ENCODE data around the gene SERPINA3.

The SERPINA3 gene

DNA sequence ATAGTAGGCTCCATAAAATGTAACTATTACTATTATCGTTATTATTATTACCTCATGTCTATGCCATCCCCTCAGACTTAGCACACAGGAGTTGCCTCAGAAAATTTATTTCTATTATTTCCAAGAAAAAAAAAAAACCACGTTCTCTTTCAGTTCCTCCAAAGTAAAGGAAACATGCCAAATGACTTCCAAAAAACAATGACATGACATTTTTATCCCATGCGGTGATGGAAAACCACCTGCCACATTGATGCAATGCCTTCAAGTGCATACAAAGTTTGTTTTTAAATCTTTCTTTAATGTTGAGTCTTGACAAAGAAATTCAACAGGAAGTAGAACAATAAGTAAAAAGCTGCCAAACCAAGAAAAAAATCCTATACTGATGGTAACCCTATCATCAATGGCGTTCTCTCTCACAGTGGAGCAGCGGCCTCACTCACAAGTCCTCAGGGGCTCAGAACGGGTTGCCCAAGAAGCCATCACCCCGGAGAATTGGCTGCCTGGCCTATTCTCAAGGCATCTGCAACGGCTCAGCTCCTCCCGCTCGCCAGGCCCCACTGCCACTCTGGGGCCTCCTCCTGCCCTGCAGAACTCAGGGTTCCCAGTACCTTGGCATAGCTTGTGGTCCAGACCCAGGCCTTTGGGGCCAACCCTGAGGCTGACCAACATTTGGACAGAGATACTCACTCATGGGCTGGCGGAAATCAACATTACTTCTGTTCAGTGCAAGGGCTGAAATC, 51.9 kb downstream of the SERPINA3 start:
- Histone ChIP-seq H3K36me3 (ENCODE audit: control insufficient read depth, low read length) (no peaks in the 10 kb centered on the region), H3K27me3 (ENCODE audit: control insufficient read depth, low read length) (peaks cover 25% of the 10 kb centered on the region), H3K4me2 (ENCODE audit: low read length) (no peak overlapping the region), H3F3A (ENCODE audit: control insufficient read depth, insufficient read depth) (no peaks in the 10 kb centered on the region), H3K4me1 (ENCODE audit: control insufficient read depth, low read length) (no peaks in the 10 kb centered on the region), H4K20me1 (ENCODE audit: control insufficient read depth, insufficient read depth, low read depth, low read length) (no peaks in the 10 kb centered on the region), H3K4me3 (ENCODE audit: low read length) (no peak overlapping the region), H3K9me2 (replicated peaks; ENCODE audit: control insufficient read depth, low read length) (no peaks in the 10 kb centered on the region), H3K27ac (ENCODE audit: low read depth, low read length) (no peak overlapping the region), H3K79me2 (ENCODE audit: control insufficient read depth, low read length) (no peaks in the 10 kb centered on the region), H3K9me3 (ENCODE audit: control insufficient read depth, insufficient read depth, low read length) (no peaks in the 10 kb centered on the region)
- no peak for TF ChIP-seq EZH2phosphoT487 (IDR thresholded peaks at IDR 0.05; ENCODE audit: borderline replicate concordance, low read length)
- TF ChIP-seq, protein P1, sequence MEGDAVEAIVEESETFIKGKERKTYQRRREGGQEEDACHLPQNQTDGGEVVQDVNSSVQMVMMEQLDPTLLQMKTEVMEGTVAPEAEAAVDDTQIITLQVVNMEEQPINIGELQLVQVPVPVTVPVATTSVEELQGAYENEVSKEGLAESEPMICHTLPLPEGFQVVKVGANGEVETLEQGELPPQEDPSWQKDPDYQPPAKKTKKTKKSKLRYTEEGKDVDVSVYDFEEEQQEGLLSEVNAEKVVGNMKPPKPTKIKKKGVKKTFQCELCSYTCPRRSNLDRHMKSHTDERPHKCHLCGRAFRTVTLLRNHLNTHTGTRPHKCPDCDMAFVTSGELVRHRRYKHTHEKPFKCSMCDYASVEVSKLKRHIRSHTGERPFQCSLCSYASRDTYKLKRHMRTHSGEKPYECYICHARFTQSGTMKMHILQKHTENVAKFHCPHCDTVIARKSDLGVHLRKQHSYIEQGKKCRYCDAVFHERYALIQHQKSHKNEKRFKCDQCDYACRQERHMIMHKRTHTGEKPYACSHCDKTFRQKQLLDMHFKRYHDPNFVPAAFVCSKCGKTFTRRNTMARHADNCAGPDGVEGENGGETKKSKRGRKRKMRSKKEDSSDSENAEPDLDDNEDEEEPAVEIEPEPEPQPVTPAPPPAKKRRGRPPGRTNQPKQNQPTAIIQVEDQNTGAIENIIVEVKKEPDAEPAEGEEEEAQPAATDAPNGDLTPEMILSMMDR (IDR thresholded peaks at IDR 0.05; ENCODE audit: low read depth, low read length, poor library complexity, severe bottlenecking) = no peak

DNA sequence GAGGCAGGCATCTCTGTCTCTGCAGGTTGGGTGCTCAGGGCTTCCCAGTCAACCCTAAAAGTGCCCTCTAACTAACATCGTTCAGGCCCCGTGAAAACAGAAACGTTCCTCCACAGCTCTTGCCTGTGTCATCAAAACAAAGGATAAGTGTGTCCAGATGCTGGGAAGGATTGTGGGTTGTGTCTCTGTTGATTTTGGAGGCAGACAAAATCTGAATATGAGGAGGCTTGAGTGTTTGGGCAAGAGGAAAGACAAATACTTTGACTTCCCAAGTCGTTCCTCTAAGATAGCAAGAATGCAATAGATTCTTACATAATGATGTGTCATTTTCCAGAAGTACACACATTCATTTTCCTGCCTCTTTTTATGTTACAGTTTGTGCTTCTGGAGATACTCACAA, 52.9 kb downstream of the SERPINA3 start:
- H3K4me2 ChIP-seq (ENCODE audit: low read length) = no peak overlapping the region
- H3K79me2 ChIP-seq (ENCODE audit: control insufficient read depth, low read length) = no peaks in the 10 kb centered on the region
- no peak overlapping the region for H3K4me3 ChIP-seq (ENCODE audit: low read length)
- no peaks in the 10 kb centered on the region for H3K9me3 ChIP-seq (ENCODE audit: control insufficient read depth, insufficient read depth, low read length)
- H3K36me3 ChIP-seq (ENCODE audit: control insufficient read depth, low read length) = no peaks in the 10 kb centered on the region
- no peaks in the 10 kb centered on the region for H4K20me1 ChIP-seq (ENCODE audit: control insufficient read depth, insufficient read depth, low read depth, low read length)
- no peaks in the 10 kb centered on the region for H3K4me1 ChIP-seq (ENCODE audit: control insufficient read depth, low read length)
- TF ChIP-seq, protein P1 (IDR thresholded peaks at IDR 0.05; ENCODE audit: low read depth, low read length, poor library complexity, severe bottlenecking) = no peak
- TF ChIP-seq EZH2phosphoT487 (IDR thresholded peaks at IDR 0.05; ENCODE audit: borderline replicate concordance, low read length) = no peak
- peaks cover 23% of the 10 kb centered on the region for H3K27me3 ChIP-seq (ENCODE audit: control insufficient read depth, low read length)
- no peak overlapping the region for H3K27ac ChIP-seq (ENCODE audit: low read depth, low read length)
- no peaks in the 10 kb centered on the region for H3F3A ChIP-seq (ENCODE audit: control insufficient read depth, insufficient read depth)
- no peaks in the 10 kb centered on the region for H3K9me2 ChIP-seq (replicated peaks; ENCODE audit: control insufficient read depth, low read length)

GRCh38 chr14:94665544-94665943, 53.4 kb downstream of the SERPINA3 start:
- Histone ChIP-seq H3K9me3 (ENCODE audit: control insufficient read depth, insufficient read depth, low read length) (no peaks in the 10 kb centered on the region), H3K9me2 (replicated peaks; ENCODE audit: control insufficient read depth, low read length) (no peaks in the 10 kb centered on the region), H3K79me2 (ENCODE audit: control insufficient read depth, low read length) (no peaks in the 10 kb centered on the region), H3K27me3 (ENCODE audit: control insufficient read depth, low read length) (peaks cover 19% of the 10 kb centered on the region), H3K27ac (ENCODE audit: low read depth, low read length) (no peak overlapping the region), H3K4me1 (ENCODE audit: control insufficient read depth, low read length) (no peaks in the 10 kb centered on the region), H3K4me2 (ENCODE audit: low read length) (no peak overlapping the region), H3F3A (ENCODE audit: control insufficient read depth, insufficient read depth) (no peaks in the 10 kb centered on the region), H3K36me3 (ENCODE audit: control insufficient read depth, low read length) (no peaks in the 10 kb centered on the region), H4K20me1 (ENCODE audit: control insufficient read depth, insufficient read depth, low read depth, low read length) (no peaks in the 10 kb centered on the region), H3K4me3 (ENCODE audit: low read length) (no peak overlapping the region)
- TF ChIP-seq, protein P1 (IDR thresholded peaks at IDR 0.05; ENCODE audit: low read depth, low read length, poor library complexity, severe bottlenecking) = no peak
- no peak for TF ChIP-seq EZH2phosphoT487 (IDR thresholded peaks at IDR 0.05; ENCODE audit: borderline replicate concordance, low read length)

All from DOHH2 (cell line).